Endothelial cell of umbilical vein (primary cell): ENCODE measurements around the gene TPCN1. TPM values are rescaled to one million over a fixed set of nuclear protein-coding genes. Genes with fewer than 3 reads are reported as not detected.

ENCODE experiments used
- BruUV-seq: library from RNA; stranded (reverse); fragments of 400-500 nt; replicated peaks from 2 replicates; lab custom pipeline; 2021; lab: Mats Ljungman, UMichigan
- CTCF ChIA-PET: fragments of 300-600, 350-600 bp; sonication (Branson Sonifier 250); formaldehyde crosslinking; loops from one replicate; lab custom pipeline; 2021; ENCODE audit warnings: antibody characterized with exemption, inconsistent platforms; lab: Charles Lee
- POLR2A ChIA-PET: fragments of 300-600, 350-600 bp; sonication (Branson Sonifier 250); formaldehyde crosslinking; loops from one replicate; lab custom pipeline; 2021; ENCODE audit warnings: antibody characterized with exemption, inconsistent platforms; lab: Charles Lee
- DNase-seq: peaks from one replicate; pipeline ENCODE4 v3.0.0-alpha.2; 2011; ENCODE audit warnings: low read depth, low spot score
- FAIRE-seq: peaks from 2 replicates; lab custom pipeline; 2011; peaks lifted over from hg19 to GRCh38; lab: Jason Lieb, UNC
- H2AFZ ChIP-seq: 2 replicates; pipeline ENCODE4 v1.6.0; 2012; ENCODE audit warnings: low read depth, low read length, control low read depth, inconsistent platforms
- H3K27ac ChIP-seq: 2 replicates; pipeline ENCODE4 v1.5.1; 2011; ENCODE audit warnings: low read depth, mild to moderate bottlenecking, control low read depth, low read length, moderate library complexity; ENCODE audit not compliant: insufficient read depth
- H3K27me3 ChIP-seq, 2 experiments: 2 replicates each; pipeline versions ENCODE4 v1.6.0 to v1.6.1; 2011; ENCODE audit warnings: low read length in 2 of 2, mixed read lengths in 1 of 2; ENCODE audit not compliant: control insufficient read depth in 2 of 2, insufficient read depth in 2 of 2
- H3K36me3 ChIP-seq, 2 experiments: 2 replicates in 1 of 2; 3 replicates in 1 of 2; pipeline ENCODE4 v1.5.1; 2011; ENCODE audit warnings: low read length in 2 of 2, mild to moderate bottlenecking in 1 of 2, moderate library complexity in 1 of 2; ENCODE audit not compliant: control insufficient read depth in 2 of 2, insufficient read depth in 2 of 2; ENCODE audit errors: extremely low read depth in 1 of 2
- H3K4me1 ChIP-seq: 3 replicates; pipeline ENCODE4 v1.5.1; 2011; ENCODE audit warnings: mild to moderate bottlenecking, low read length; ENCODE audit not compliant: control insufficient read depth, insufficient read depth; ENCODE audit errors: extremely low read depth
- H3K4me2 ChIP-seq: 2 replicates; pipeline ENCODE4 v1.6.1; 2011; ENCODE audit warnings: low read length, control low read depth, mixed read lengths; ENCODE audit not compliant: insufficient read depth
- H3K4me3 ChIP-seq, 3 experiments: fragments of 200-600 bp in 1 of 3; sonication (generic), shearing (Covaris generic) in 1 of 3; replicated peaks in 1 of 3; 2 replicates each; pipeline ENCODE4 v1.5.1; 2011 to 2016; ENCODE audit warnings: control low read depth in 3 of 3, low read length in 3 of 3, mild to moderate bottlenecking in 2 of 3, inconsistent platforms in 1 of 3, low read depth in 1 of 3, moderate library complexity in 1 of 3; ENCODE audit not compliant: insufficient read depth in 1 of 3
- H3K79me2 ChIP-seq: 2 replicates; pipeline ENCODE4 v1.6.0; 2012; ENCODE audit warnings: low read length, inconsistent platforms; ENCODE audit not compliant: control insufficient read depth, insufficient read depth
- H3K9ac ChIP-seq: replicated peaks from 2 replicates; pipeline ENCODE3; 2011; ENCODE audit warnings: low read length, control low read depth; ENCODE audit not compliant: insufficient read depth; ENCODE audit errors: extremely low read depth
- H3K9me1 ChIP-seq: replicated peaks from 3 replicates; pipeline ENCODE4 v1.6.0; 2011; ENCODE audit warnings: mild to moderate bottlenecking, low read length; ENCODE audit not compliant: control insufficient read depth, insufficient read depth; ENCODE audit errors: extremely low read depth
- H3K9me3 ChIP-seq: replicated peaks from 2 replicates; pipeline ENCODE4 v1.5.1; 2012; ENCODE audit warnings: low read length, inconsistent platforms; ENCODE audit not compliant: control insufficient read depth, insufficient read depth
- H4K20me1 ChIP-seq: replicated peaks from 2 replicates; pipeline ENCODE3; 2011; ENCODE audit warnings: mild to moderate bottlenecking, low read length; ENCODE audit not compliant: control insufficient read depth, insufficient read depth; ENCODE audit errors: extremely low read depth
- EZH2 ChIP-seq: IDR thresholded peaks from 2 replicates; pipeline ENCODE4 v1.6.1; 2012; ENCODE audit warnings: borderline replicate concordance, low read depth, mild to moderate bottlenecking, moderate library complexity, low read length, inconsistent platforms; ENCODE audit not compliant: severe bottlenecking
- FOS ChIP-seq: IDR thresholded peaks from 2 replicates; pipeline ENCODE4 v1.6.1; 2011; ENCODE audit warnings: mild to moderate bottlenecking, low read length, moderate library complexity, borderline replicate concordance; ENCODE audit not compliant: insufficient read depth
- GATA2 ChIP-seq: IDR thresholded peaks from 2 replicates; pipeline ENCODE4 v1.7.0; 2011; ENCODE audit warnings: low read depth, mild to moderate bottlenecking, moderate library complexity, mixed read lengths, low read length; ENCODE audit not compliant: insufficient read length, insufficient read depth
- JUN ChIP-seq: IDR thresholded peaks from 2 replicates; pipeline ENCODE4 v1.6.1; 2011; ENCODE audit warnings: borderline replicate concordance, low read depth; ENCODE audit not compliant: insufficient read length, insufficient read depth
- MYC ChIP-seq: IDR thresholded peaks from one replicate; pipeline ENCODE4 v1.6.1; 2011; ENCODE audit warnings: mild to moderate bottlenecking, low read depth, low read length
- POLR2A ChIP-seq: IDR thresholded peaks from 2 replicates; pipeline ENCODE4 v1.6.1; 2012; ENCODE audit warnings: low read depth, mild to moderate bottlenecking, control low read depth, low read length
- POLR2AphosphoS5 ChIP-seq: IDR thresholded peaks from 2 replicates; pipeline ENCODE4 v1.6.1; 2012; ENCODE audit warnings: low read depth, mild to moderate bottlenecking, control low read depth, low read length, moderate library complexity; ENCODE audit not compliant: insufficient read depth
- dilution Hi-C: fragments of 300-500 bp; cut with MboI; formaldehyde crosslinking; loops from one replicate; pipeline ENCODE4 v1.15.0; 2019; ENCODE audit warnings: low sequenced_read_pairs; ENCODE audit not compliant: extremely low pct_ligation_motif_present
- intact Hi-C: fragments of 100-400 bp; cut with micrococcal nuclease; formaldehyde crosslinking; loops from one replicate; pipeline ENCODE4 v1.10.0; 2022
- polyA plus RNA-seq, 4 experiments: library from polyadenylated mRNA; depleted of rRNA in 3 of 4; stranded (reverse) in 3 of 4; unstranded in 1 of 4; fragments of >200 nt; gene quantifications; 2 replicates each; pipeline versions ENCODE4 v1.2.1 to v1.2.3, GENCODE V29; 2011 to 2012; ENCODE audit warnings: missing spikeins in 1 of 4
- total RNA-seq: library from RNA; stranded (reverse); gene quantifications from 2 replicates; pipeline ENCODE4 v1.2.3, GENCODE V29; 2021
- TF ChIP-seq, protein P1 (sequence below), 2 donors: IDR thresholded peaks; 1 replicate in 1 of 2; 2 replicates in 1 of 2; pipeline ENCODE4 v1.5.1; 2011; ENCODE audit warnings: low read length in 2 of 2, mild to moderate bottlenecking in 2 of 2, moderate library complexity in 2 of 2, control low read depth in 1 of 2, inconsistent platforms in 1 of 2, low read depth in 1 of 2; ENCODE audit not compliant: insufficient read depth in 1 of 2; ENCODE audit errors: extremely low read depth in 1 of 2
- TF ChIP-seq, protein P2 (sequence below): IDR thresholded peaks from 2 replicates; pipeline ENCODE4 v1.6.1; 2011; ENCODE audit not compliant: insufficient read depth, insufficient read length

TPCN1 gene
- total and polyA plus RNA-seq, 2 donors (not counting 3 experiments of a cell fraction or from before 2014, with no cell fraction given) = 19.5 to 28.3 TPM

GRCh38 chr12:113208041-113208934 is 13.0 kb upstream of the TPCN1 start:
- ChIA-PET POLR2A (no interaction called here), CTCF (no interaction called here)
- Histone ChIP-seq H3K9me1 (no peaks in the 10 kb centered on the region), H2AFZ (no peak overlapping the region), H3K4me1 (no peaks in the 10 kb centered on the region), H3K9me3 (no peaks in the 10 kb centered on the region), H3K9ac (no peak overlapping the region), H3K4me3 (no peak overlapping the region), H3K36me3 (no peaks in the 10 kb centered on the region), H3K27me3 (no peaks in the 10 kb centered on the region), H3K79me2 (no peaks in the 10 kb centered on the region), H4K20me1 (no peaks in the 10 kb centered on the region), H3K27ac (no peak overlapping the region), H3K4me2 (no peak overlapping the region)
- dilution Hi-C loops (no loop called here), intact Hi-C loops (no loop called here)
- DNase-seq = no peak
- no peak for FAIRE-seq
- TF ChIP-seq EZH2 = no peak
- TF ChIP-seq JUN = no peak
- no peak for TF ChIP-seq POLR2A
- TF ChIP-seq MYC = no peak
- TF ChIP-seq FOS = no peak
- TF ChIP-seq POLR2AphosphoS5 = no peak
- TF ChIP-seq, protein P1, sequence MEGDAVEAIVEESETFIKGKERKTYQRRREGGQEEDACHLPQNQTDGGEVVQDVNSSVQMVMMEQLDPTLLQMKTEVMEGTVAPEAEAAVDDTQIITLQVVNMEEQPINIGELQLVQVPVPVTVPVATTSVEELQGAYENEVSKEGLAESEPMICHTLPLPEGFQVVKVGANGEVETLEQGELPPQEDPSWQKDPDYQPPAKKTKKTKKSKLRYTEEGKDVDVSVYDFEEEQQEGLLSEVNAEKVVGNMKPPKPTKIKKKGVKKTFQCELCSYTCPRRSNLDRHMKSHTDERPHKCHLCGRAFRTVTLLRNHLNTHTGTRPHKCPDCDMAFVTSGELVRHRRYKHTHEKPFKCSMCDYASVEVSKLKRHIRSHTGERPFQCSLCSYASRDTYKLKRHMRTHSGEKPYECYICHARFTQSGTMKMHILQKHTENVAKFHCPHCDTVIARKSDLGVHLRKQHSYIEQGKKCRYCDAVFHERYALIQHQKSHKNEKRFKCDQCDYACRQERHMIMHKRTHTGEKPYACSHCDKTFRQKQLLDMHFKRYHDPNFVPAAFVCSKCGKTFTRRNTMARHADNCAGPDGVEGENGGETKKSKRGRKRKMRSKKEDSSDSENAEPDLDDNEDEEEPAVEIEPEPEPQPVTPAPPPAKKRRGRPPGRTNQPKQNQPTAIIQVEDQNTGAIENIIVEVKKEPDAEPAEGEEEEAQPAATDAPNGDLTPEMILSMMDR (IDR thresholded peaks at IDR 0.05; ENCODE audit: extremely low read depth in 1 of 2, insufficient read depth in 1 of 2, low read depth in 1 of 2, low read length in 2 of 2) = no peak
- no peak for TF ChIP-seq GATA2
- TF ChIP-seq, protein P2, sequence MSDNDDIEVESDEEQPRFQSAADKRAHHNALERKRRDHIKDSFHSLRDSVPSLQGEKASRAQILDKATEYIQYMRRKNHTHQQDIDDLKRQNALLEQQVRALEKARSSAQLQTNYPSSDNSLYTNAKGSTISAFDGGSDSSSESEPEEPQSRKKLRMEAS = no peak
- BruUV-seq = no TSS peak
